Measurements from ENCODE around the gene TMEM33. TPM values are rescaled to one million over a fixed set of nuclear protein-coding genes. Genes with fewer than 3 reads are reported as not detected.
"Not testable (repeated sequence)": the region's sequence is repeated elsewhere in the genome, so short reads cannot be mapped to it uniquely, and the experiment has no call there.

Gene TMEM33
- total RNA-seq, result 68.8 and 103 TPM in 2 replicates

- peak; percentile 39 for DNase-seq (ENCODE audit: low read depth, low spot score)
These were observed at the start of gene TMEM33 for GRCh38 chr4:41934901-41935651. TMEM33 (plus strand) TSS chr4:41935429; CDS start chr4:41935485, 56 bp downstream.

GRCh38 chr4:41885456-41885855 lies 49.8 kb upstream of the TMEM33 start:
- no peak for DNase-seq (ENCODE audit: low read depth, low spot score)

- DNase-seq (ENCODE audit: low read depth, low spot score), result no peak
These were observed 48.0 kb upstream of the TMEM33 start for GRCh38 chr4:41887277-41887676.

GRCh38 chr4:41887821-41888686 lies 47.2 kb upstream of the TMEM33 start:
- DNase-seq (ENCODE audit: low read depth, low spot score), result peak; percentile 17

- DNase-seq (ENCODE audit: low read depth, low spot score), result no peak
These were observed 46.5 kb upstream of the TMEM33 start for GRCh38 chr4:41888687-41889074.

- no peak for DNase-seq (ENCODE audit: low read depth, low spot score)
These were observed 45.9 kb upstream of the TMEM33 start for GRCh38 chr4:41889317-41889716.

GRCh38 chr4:41890085-41890484 lies 45.1 kb upstream of the TMEM33 start:
- no peak for DNase-seq (ENCODE audit: low read depth, low spot score)

- no peak for DNase-seq (ENCODE audit: low read depth, low spot score)
These were observed 38.6 kb upstream of the TMEM33 start for GRCh38 chr4:41896648-41897047.

- no peak for DNase-seq (ENCODE audit: low read depth, low spot score)
These were observed 37.5 kb upstream of the TMEM33 start for GRCh38 chr4:41897698-41898097.

GRCh38 chr4:41909136-41909535 lies 26.1 kb upstream of the TMEM33 start:
- not testable (repeated sequence) for DNase-seq (ENCODE audit: low read depth, low spot score)

GRCh38 chr4:41912546-41912945 lies 22.7 kb upstream of the TMEM33 start:
- no peak for DNase-seq (ENCODE audit: low read depth, low spot score)

- DNase-seq (ENCODE audit: low read depth, low spot score), result no peak
These were observed 21.7 kb upstream of the TMEM33 start for GRCh38 chr4:41913509-41913908.

GRCh38 chr4:41918278-41918677 lies 17.0 kb upstream of the TMEM33 start:
- DNase-seq (ENCODE audit: low read depth, low spot score), result no peak

GRCh38 chr4:41920416-41920815 lies 14.8 kb upstream of the TMEM33 start:
- DNase-seq (ENCODE audit: low read depth, low spot score), result not testable (repeated sequence)

GRCh38 chr4:41921476-41921875 lies 13.8 kb upstream of the TMEM33 start:
- no peak for DNase-seq (ENCODE audit: low read depth, low spot score)

- DNase-seq (ENCODE audit: low read depth, low spot score), result no peak
These were observed 7.3 kb upstream of the TMEM33 start for GRCh38 chr4:41927796-41928499.

GRCh38 chr4:41930139-41930831 lies 4.9 kb upstream of the TMEM33 start:
- no peak for DNase-seq (ENCODE audit: low read depth, low spot score)

- DNase-seq (ENCODE audit: low read depth, low spot score), result no peak
These were observed 2.2 kb upstream of the TMEM33 start for GRCh38 chr4:41932988-41933387.

GRCh38 chr4:41933997-41934503 lies 1.2 kb upstream of the TMEM33 start:
- DNase-seq (ENCODE audit: low read depth, low spot score), result no peak

- no peak for DNase-seq (ENCODE audit: low read depth, low spot score)
These were observed 722 bp upstream of the TMEM33 start for GRCh38 chr4:41934514-41934900.

GRCh38 chr4:41935652-41936021 lies 408 bp downstream of the TMEM33 start:
- no peak for DNase-seq (ENCODE audit: low read depth, low spot score)

Data from pulmonary artery endothelial cell (primary cell).